Adrenal gland (tissue), 12 donors: ENCODE data around the gene FADS3. TPM values are rescaled to one million over a fixed set of nuclear protein-coding genes. Genes with fewer than 3 reads are reported as not detected.
A peak's percentile ranks its signal among the peaks of the same experiment; 100 is the strongest.

Experiments used
- DNase-seq, 7 donors: peaks; one replicate each; pipeline ENCODE4 v3.0.0-alpha.2; 2019 to 2020
- H3K27ac ChIP-seq, 5 donors: fragments of 200-600 bp; sonication (generic) in 4 of 5; 1 replicate in 3 of 5; 2 replicates in 2 of 5; pipeline versions ENCODE4 v1.5.1 to v1.8.0; 2016 to 2020; ENCODE audit warnings: mild to moderate bottlenecking in 1 of 5
- H3K27me3 ChIP-seq: fragments of 200-600 bp; 2 replicates; pipeline ENCODE4 v1.8.0; 2021
- H3K36me3 ChIP-seq, 2 donors: fragments of 200-600 bp; replicated peaks in 1 of 2; 1 replicate in 1 of 2; 2 replicates in 1 of 2; pipeline versions ENCODE4 v1.5.1 to v1.8.0; 2018 to 2022
- H3K4me1 ChIP-seq, 2 donors: fragments of 200-600 bp; replicated peaks in 1 of 2; 1 replicate in 1 of 2; 2 replicates in 1 of 2; pipeline versions ENCODE4 v1.5.1 to v1.8.0; 2018 to 2021
- H3K4me3 ChIP-seq, 4 donors: fragments of 200-600 bp; sonication (generic) in 3 of 4; one replicate each; pipeline ENCODE4 v1.5.1; 2016 to 2018
- H3K9me3 ChIP-seq, 3 donors: fragments of 200-600 bp; sonication (generic) in 1 of 3; replicated peaks in 1 of 3; 1 replicate in 2 of 3; 2 replicates in 1 of 3; pipeline versions ENCODE4 v1.5.1 to v1.8.0; 2016 to 2021
- POLR2A ChIP-seq, 2 donors: fragments of 450-650 bp; IDR thresholded peaks; one replicate each; pipeline ENCODE4 v1.6.1; 2017; ENCODE audit warnings: antibody characterized with exemption in 2 of 2, mild to moderate bottlenecking in 2 of 2, moderate library complexity in 1 of 2
- WGBS, 4 donors: extraction: QIAGEN DNeasy Blood & Tissue Kit in 2 of 4; methylation state at CpG; one replicate each; pipeline versions ENCODE4 v1.1.5 to v1.1.7; 2013 to 2017; 5-methylcytosine and 5-hydroxymethylcytosine counted together
- intact Hi-C, 2 donors: fragments of 100-400 bp; cut with DNase I; formaldehyde crosslinking; loops; one replicate each; pipeline versions ENCODE4 v1.14.1 to v1.15.0; 2022 to 2023
- polyA plus RNA-seq, 3 donors: library from polyadenylated mRNA; stranded (reverse); fragments of 200-250 nt in 2 of 3; fragments of 350-450 nt in 1 of 3; fragmentation: Illumina TruSeq in 1 of 3; extraction: RNeasy Lipid Tissue Mini Kit (QIAGEN cat#74804) in 1 of 3; gene quantifications; one replicate each; pipeline ENCODE4 v1.2.3, GENCODE V29; 2013 to 2014
- total RNA-seq, 9 donors: library from RNA; depleted of rRNA in 4 of 9; stranded (reverse); fragments of >200 nt in 4 of 9; fragments of 120-200 nt in 1 of 9; fragmentation: NEBNext Ultra II Directional in 1 of 9; extraction: Animal tissue kit (Norgen Biotek cat#: 25700) in 1 of 9; gene quantifications; one replicate each; pipeline versions ENCODE4 v1.1.0 to v1.2.4, GENCODE V29; 2013 to 2023
- TF ChIP-seq, protein P1 (sequence below), 6 experiments: fragments of 450-650 bp in 4 of 6; fragments of 200-600 bp in 2 of 6; sonication (generic) in 1 of 6; IDR thresholded peaks; 1 replicate in 5 of 6; 2 replicates in 1 of 6; pipeline versions ENCODE4 v1.5.1 to v1.8.0; 2016 to 2021; ENCODE audit warnings: antibody characterized with exemption in 6 of 6, mild to moderate bottlenecking in 2 of 6, moderate library complexity in 1 of 6
- donor health status: healthy with polysubstance abuse.
- donor health status: Bipolar disorder and iron deficiency.
- donor health status: DM: yes; HTN: yes; CAD: no.
- donor health status: DM: no; HTN: no; CAD: no.
- donor health status: DM: no; HTN: no; CAD: no.
- donor health status: DM: yes; HTN: yes; CAD: no.

Gene FADS3
- total and polyA plus RNA-seq, 12 donors, result 22.2 to 175 (median 105) TPM

DNA sequence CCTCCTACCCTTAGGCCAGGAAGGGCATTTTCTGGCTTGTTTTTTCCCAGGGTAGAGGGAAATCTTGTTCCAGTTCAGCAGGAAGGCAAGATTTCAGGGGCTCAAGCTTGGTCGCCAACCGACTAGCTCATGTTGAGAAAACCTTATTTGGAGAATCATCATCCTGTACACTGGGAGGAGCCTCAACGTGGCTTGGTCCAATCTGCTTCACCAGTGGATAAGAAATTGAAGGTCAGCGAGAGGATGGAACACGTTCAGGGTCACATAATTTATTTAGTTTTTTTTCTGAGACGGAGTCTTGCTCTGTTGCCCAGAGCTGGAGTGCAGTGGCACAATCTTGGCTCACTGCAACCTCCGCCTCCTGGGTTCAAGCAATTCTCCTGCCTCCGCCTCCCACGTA is 42.7 kb downstream of the FADS3 start:
- peak in 6 of 7 donors; percentile 61 to 82 (median 74) for DNase-seq
- H3K9me3 ChIP-seq, result no peaks in the 10 kb centered on the region
- 43 to 67% (median 56%) methylated on average over 9 of the region's 9 CpGs for WGBS, 4 donors
- peaks cover 4 to 30% of the 10 kb centered on the region in 2 donors for H3K4me1 ChIP-seq
- H3K27ac ChIP-seq, result peak overlapping the region in 3 of 5 donors; percentile 59 to 62 (median 61)
- no peaks in the 10 kb centered on the region for H3K27me3 ChIP-seq
- intact Hi-C loops, result no loop called here
- H3K4me3 ChIP-seq, result no peak overlapping the region
- H3K36me3 ChIP-seq, result peaks cover 0 to 70% of the 10 kb centered on the region in 2 donors
- TF ChIP-seq POLR2A (IDR thresholded peaks at IDR 0.05), result no peak
- TF ChIP-seq, protein P1, sequence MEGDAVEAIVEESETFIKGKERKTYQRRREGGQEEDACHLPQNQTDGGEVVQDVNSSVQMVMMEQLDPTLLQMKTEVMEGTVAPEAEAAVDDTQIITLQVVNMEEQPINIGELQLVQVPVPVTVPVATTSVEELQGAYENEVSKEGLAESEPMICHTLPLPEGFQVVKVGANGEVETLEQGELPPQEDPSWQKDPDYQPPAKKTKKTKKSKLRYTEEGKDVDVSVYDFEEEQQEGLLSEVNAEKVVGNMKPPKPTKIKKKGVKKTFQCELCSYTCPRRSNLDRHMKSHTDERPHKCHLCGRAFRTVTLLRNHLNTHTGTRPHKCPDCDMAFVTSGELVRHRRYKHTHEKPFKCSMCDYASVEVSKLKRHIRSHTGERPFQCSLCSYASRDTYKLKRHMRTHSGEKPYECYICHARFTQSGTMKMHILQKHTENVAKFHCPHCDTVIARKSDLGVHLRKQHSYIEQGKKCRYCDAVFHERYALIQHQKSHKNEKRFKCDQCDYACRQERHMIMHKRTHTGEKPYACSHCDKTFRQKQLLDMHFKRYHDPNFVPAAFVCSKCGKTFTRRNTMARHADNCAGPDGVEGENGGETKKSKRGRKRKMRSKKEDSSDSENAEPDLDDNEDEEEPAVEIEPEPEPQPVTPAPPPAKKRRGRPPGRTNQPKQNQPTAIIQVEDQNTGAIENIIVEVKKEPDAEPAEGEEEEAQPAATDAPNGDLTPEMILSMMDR (IDR thresholded peaks at IDR 0.05), result no peak

DNA sequence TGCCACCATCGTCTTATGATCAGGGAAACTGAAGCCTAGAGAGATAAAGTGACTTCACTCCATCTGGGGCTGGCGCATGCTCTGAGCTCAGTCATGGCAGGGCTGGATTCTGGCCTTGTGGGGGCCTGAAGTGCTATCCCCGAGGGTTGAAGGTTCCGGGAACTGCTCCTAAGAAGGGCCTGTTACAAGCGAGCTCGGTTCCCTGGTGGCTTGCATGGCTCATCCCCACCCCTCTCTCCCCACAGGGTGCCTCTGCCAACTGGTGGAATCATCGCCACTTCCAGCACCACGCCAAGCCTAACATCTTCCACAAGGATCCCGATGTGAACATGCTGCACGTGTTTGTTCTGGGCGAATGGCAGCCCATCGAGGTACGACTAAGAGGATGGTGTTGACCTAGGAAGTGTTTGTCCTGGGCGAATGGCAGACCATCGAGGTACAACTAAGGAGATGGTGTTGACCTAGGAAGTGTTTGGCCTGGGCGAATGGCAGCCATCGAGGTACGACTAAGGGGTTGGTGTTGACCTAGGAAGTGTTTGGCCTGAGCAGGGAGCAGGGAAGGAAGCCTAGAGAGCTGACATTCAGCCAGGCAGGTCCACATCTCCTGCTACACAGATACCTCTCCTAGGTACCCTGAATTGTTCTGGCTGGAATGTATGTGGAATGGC is 43.3 kb downstream of the FADS3 start:
- intact Hi-C loops, result no loop called here
- no peak for DNase-seq
- TF ChIP-seq, protein P1 (IDR thresholded peaks at IDR 0.05), result no peak
- no peak for TF ChIP-seq POLR2A (IDR thresholded peaks at IDR 0.05)
- H3K27me3 ChIP-seq, result no peaks in the 10 kb centered on the region
- H3K9me3 ChIP-seq, result no peaks in the 10 kb centered on the region
- H3K36me3 ChIP-seq, result peaks cover 0 to 72% of the 10 kb centered on the region in 2 donors
- H3K27ac ChIP-seq, result peak overlapping the region in 3 of 5 donors; percentile 59 to 62 (median 61)
- WGBS, 4 donors, result 89 to 97% (median 94%) methylated on average over 14 to 18 of the region's 18 CpGs
- H3K4me3 ChIP-seq, result no peak overlapping the region
- peaks cover 4 to 26% of the 10 kb centered on the region in 2 donors for H3K4me1 ChIP-seq

DNA sequence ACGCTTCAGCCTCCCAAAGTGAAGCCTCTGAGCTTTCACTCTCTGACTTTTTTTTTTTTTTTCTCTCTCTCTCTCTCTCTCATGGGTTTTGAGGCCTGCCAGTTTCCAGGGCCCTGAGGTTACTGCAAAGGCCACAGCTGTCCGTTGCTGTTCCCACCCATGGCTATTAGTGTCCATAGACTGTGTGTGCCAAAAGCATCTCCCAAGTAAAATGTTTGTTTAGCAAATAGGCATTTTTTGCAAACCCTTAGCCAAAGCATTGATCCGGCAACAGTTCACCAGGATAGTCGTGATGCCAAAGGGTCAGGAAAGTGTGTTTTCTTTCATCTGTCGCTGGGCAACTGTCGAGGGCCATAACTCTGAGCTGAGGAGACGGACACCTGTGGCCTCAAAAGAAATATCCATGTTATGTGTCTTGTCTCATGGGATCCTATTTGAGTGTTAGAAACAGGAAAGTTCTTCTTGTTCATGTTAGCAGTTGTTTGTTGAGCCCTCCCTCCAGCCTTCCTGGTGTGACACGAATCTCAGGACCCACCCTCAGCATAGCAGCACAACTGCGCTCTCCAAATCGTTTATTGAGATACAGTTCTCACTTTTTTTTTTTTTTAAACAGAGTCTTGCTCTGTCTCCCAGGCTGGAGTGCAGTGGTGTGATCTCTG is 44.9 kb downstream of the FADS3 start:
- Histone ChIP-seq H3K4me1 (peaks cover 13 to 26% of the 10 kb centered on the region in 2 donors), H3K36me3 (peaks cover 0 to 82% of the 10 kb centered on the region in 2 donors), H3K4me3 (no peak overlapping the region), H3K9me3 (no peaks in the 10 kb centered on the region), H3K27me3 (no peaks in the 10 kb centered on the region), H3K27ac (peak overlapping the region in 2 of 5 donors; percentile 6 to 30)
- TF ChIP-seq POLR2A (IDR thresholded peaks at IDR 0.05), result no peak
- TF ChIP-seq, protein P1 (IDR thresholded peaks at IDR 0.05), result no peak
- intact Hi-C loops, result no loop called here
- DNase-seq, result no peak
- 73 to 86% (median 77%) methylated on average over 10 of the region's 10 CpGs for WGBS, 4 donors

DNA sequence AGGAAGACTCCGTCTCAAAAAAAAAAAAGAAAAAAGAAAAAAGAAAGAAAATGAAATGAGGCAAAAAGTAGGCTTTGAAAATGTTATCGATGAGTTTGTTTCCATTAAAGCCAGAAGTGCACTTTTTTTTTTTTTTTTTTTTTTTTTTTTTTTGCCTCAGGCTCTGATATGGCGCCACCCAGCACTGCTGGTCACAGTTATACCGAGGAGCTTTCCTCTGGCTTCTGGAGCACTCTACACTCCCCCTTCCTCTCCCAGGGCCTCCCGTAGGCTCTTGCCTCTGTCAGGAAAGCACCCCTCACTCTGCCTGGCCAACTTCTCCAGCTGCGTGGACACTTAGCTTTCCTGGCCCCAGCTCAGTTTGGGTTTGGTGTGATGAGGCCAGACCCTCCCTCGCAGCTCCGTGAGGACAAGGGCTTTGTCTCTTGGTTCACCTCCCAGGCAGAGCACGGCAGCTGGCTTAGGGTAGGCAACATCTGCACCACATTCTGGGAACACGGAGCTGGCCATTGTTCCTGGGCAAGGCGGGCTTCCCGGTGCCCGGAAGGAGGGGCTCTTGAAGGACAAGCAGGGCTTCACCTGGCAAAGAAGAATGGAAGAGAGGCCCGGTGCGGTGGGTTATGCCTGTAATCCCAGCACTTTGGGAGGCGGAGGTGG is 46.3 kb downstream of the FADS3 start:
- DNase-seq, result no peak
- WGBS, 4 donors, result 79 to 88% (median 85%) methylated on average over 14 to 16 of the region's 16 CpGs
- no peaks in the 10 kb centered on the region for H3K27me3 ChIP-seq
- H3K9me3 ChIP-seq, result no peaks in the 10 kb centered on the region
- peak overlapping the region in 2 of 5 donors; percentile 19 to 54 for H3K27ac ChIP-seq
- peaks cover 0 to 82% of the 10 kb centered on the region in 2 donors for H3K36me3 ChIP-seq
- intact Hi-C loops, result no loop called here
- TF ChIP-seq, protein P1 (IDR thresholded peaks at IDR 0.05), result no peak
- no peak for TF ChIP-seq POLR2A (IDR thresholded peaks at IDR 0.05)
- H3K4me1 ChIP-seq, result peaks cover 17 to 32% of the 10 kb centered on the region in 2 donors
- H3K4me3 ChIP-seq, result no peak overlapping the region
